ENCODE data around the gene ATOH8. TPM values are rescaled to one million over a fixed set of nuclear protein-coding genes. Genes with fewer than 3 reads are reported as not detected.

The ATOH8 gene
- total RNA-seq, 1 experiment from 2014 or later = 0.20 TPM

GRCh38 chr2:85770786-85771409 is 17.1 kb downstream of the ATOH8 start:
- Mint-ChIP-seq H3K27me3 (ENCODE audit: low read depth) (peaks cover 38% of the 10 kb centered on the region), H3K9me3 (no peaks in the 10 kb centered on the region), H3K4me1 (peaks cover 29 to 62% of the 10 kb centered on the region in 2 experiments), H3K4me3 (no peak overlapping the region), H3K36me3 (ENCODE audit: insufficient read depth in 1 of 3, low read depth in 3 of 3) (no peaks in the 10 kb centered on the region; a peak in 1 of 7 replicates), H3K27ac (no peak overlapping the region)
- Histone ChIP-seq H3K4me1 (ENCODE audit: insufficient read depth, low read length) (peaks cover 15% of the 10 kb centered on the region; the same call in 1 of the 2 replicates), H4K8ac (replicated peaks; ENCODE audit: insufficient read length, low read depth, low read length) (no peak overlapping the region), H4K91ac (ENCODE audit: insufficient read length, low read depth, low read length) (no peak overlapping the region), H3K23me2 (ENCODE audit: insufficient read length, low read depth, low read length, poor library complexity, severe bottlenecking) (no peaks in the 10 kb centered on the region), H2BK20ac (ENCODE audit: low read depth, low read length, poor library complexity, severe bottlenecking) (no peak overlapping the region), H3K18ac (ENCODE audit: insufficient read length, low read depth, low read length) (no peak overlapping the region), H3K27ac (ENCODE audit: insufficient read length, low read depth, low read length) (no peak overlapping the region), H3K27me3 (ENCODE audit: insufficient read depth, low read length) (peaks cover 2% of the 10 kb centered on the region; the same call in 1 of the 2 replicates), H3T11ph (ENCODE audit: low read length) (no peak overlapping the region), H3K14ac (ENCODE audit: insufficient read depth, low read length) (no peak overlapping the region; the same call in 1 of the 2 replicates), H3K4ac (ENCODE audit: low read depth, low read length) (no peak overlapping the region), H3K9me3 (ENCODE audit: control insufficient read depth, low read depth, low read length) (no peaks in the 10 kb centered on the region), H2BK12ac (ENCODE audit: insufficient read length, low read depth, low read length) (no peak overlapping the region), H2BK120ac (ENCODE audit: low read depth, low read length, poor library complexity, severe bottlenecking) (no peak overlapping the region), H2AFZ (ENCODE audit: low read length) (no peak overlapping the region), H4K20me1 (ENCODE audit: control insufficient read depth, insufficient read depth, insufficient read length) (no peaks in the 10 kb centered on the region), H2BK5ac (ENCODE audit: insufficient read length, low read length) (no peak overlapping the region), H4K5ac (ENCODE audit: insufficient read length, low read depth, low read length) (no peak overlapping the region), H3K23ac (ENCODE audit: insufficient read length, low read depth, low read length) (no peak overlapping the region), H3K9ac (ENCODE audit: extremely low read depth, insufficient read length, low read length) (no peak overlapping the region), H3K79me1 (ENCODE audit: insufficient read depth, low read depth, low read length, poor library complexity, severe bottlenecking) (no peaks in the 10 kb centered on the region), H3K56ac (ENCODE audit: insufficient read length, low read depth, low read length) (no peak overlapping the region), H3K79me2 (ENCODE audit: insufficient read depth, low read length) (no peaks in the 10 kb centered on the region), H2AK5ac (ENCODE audit: insufficient read length, low read length) (no peak overlapping the region), H2BK15ac (ENCODE audit: low read depth, low read length) (no peak overlapping the region), H3K4me2 (ENCODE audit: insufficient read depth, insufficient read length, low read length) (no peak overlapping the region)
- TF ChIP-seq CTCF (conservative IDR thresholded peaks at IDR 0.05) = no peak
- no peak for DNase-seq
- WGBS (ENCODE audit: extremely low coverage, insufficient read length, low lambda C conversion rate) = no CpG with 5 or more reads among the region's 10 CpGs
